ENCODE results near the gene MORC2. TPM values are rescaled to one million over a fixed set of nuclear protein-coding genes. Genes with fewer than 3 reads are reported as not detected.

The MORC2 gene
- total RNA-seq, 1 experiment from 2014 or later: 25.4 TPM

DNA sequence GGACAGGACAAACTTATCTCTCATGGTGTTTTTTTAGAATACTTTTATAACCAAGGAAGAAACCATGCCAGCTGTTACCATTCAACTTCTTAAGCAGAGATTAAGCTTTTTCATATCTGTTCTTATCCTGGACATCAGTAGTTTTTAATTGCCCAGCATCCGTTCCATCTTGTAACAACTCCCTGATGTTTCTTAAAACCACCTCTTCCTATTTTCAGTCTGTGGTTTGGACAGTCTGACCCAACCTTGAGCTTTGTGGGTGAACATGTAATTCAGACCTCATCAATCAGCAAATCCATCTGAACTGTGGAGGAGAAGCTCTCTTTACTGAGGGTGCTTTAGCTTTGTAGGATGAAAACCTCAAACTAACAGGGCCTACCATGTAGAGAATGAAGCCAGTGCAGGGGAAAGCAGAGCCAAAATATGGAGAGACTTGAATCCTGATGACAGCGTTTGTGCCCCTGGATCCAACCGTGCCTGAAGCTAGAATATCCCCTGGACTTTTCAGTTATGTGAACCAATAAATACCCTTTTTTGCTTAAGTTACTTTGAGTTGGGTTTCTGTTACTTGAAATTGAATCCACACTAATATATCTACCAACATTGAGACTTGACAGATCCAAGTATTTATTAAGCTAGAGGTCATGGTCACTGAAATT, 9.9 kb upstream of the MORC2 start:
- Histone ChIP-seq H3K9ac (ENCODE audit: low read length) (no peak overlapping the region), H3K9me3 (ENCODE audit: control insufficient read depth in 1 of 2, insufficient read depth in 1 of 2, low read depth in 1 of 2, low read length in 2 of 2) (peaks cover 24 to 30% of the 10 kb centered on the region in 2 experiments; a peak in 3 of 4 replicates), H3K36me3 (ENCODE audit: control insufficient read depth in 1 of 2, insufficient read depth in 2 of 2, low read length in 2 of 2) (peaks cover 8 to 32% of the 10 kb centered on the region in 2 experiments), H3K4me3 (replicated peaks in 1 of 2; ENCODE audit: low read depth in 1 of 2, low read length in 2 of 2) (no peak overlapping the region), H3K79me2 (ENCODE audit: insufficient read depth, low read length) (peaks cover 37% of the 10 kb centered on the region), H2AFZ (ENCODE audit: low read depth, low read length, poor library complexity, severe bottlenecking) (no peak overlapping the region), H3K27me3 (ENCODE audit: insufficient read depth, low read length) (no peaks in the 10 kb centered on the region), H3K4me1 (ENCODE audit: control insufficient read depth in 1 of 2, insufficient read depth in 2 of 2, low read length in 2 of 2) (no peaks in the 10 kb centered on the region), H3K27ac (ENCODE audit: low read depth, low read length) (no peak overlapping the region), H3K9me2 (ENCODE audit: insufficient read depth) (no peaks in the 10 kb centered on the region), H4K20me1 (ENCODE audit: insufficient read depth) (peaks cover 4% of the 10 kb centered on the region; the same call in 1 of the 2 replicates), H3K4me2 (ENCODE audit: low read length) (no peak overlapping the region)
- no peak for DNase-seq (ENCODE audit: low read depth, low spot score)
- no peak for ATAC-seq
- CTCF ChIA-PET: interaction anchor here (1.4 kb wide), 1 partner anchor 106 kb away, joined by 4 read pairs; no protein-coding TSS in a partner anchor
- TF ChIP-seq SRF (IDR thresholded peaks at IDR 0.05; ENCODE audit: low read depth) (no peak), ZFX (IDR thresholded peaks at IDR 0.05) (no peak), POLR2A (IDR thresholded peaks at IDR 0.05; ENCODE audit: borderline replicate concordance, extremely low read depth, insufficient read depth, insufficient read length) (no peak), ZBTB33 (IDR thresholded peaks at IDR 0.05; ENCODE audit: extremely low read depth, insufficient replicate concordance, low read length) (no peak), REST (IDR thresholded peaks at IDR 0.05; ENCODE audit: low read depth) (no peak), CBX3 (IDR thresholded peaks at IDR 0.05; ENCODE audit: low read depth) (no peak), YY1 (IDR thresholded peaks at IDR 0.05; ENCODE audit: extremely low read depth, insufficient replicate concordance, low read depth, low read length) (no peak), RAD21 (IDR thresholded peaks at IDR 0.05; ENCODE audit: low read depth) (no peak)
- TF ChIP-seq, protein P1, sequence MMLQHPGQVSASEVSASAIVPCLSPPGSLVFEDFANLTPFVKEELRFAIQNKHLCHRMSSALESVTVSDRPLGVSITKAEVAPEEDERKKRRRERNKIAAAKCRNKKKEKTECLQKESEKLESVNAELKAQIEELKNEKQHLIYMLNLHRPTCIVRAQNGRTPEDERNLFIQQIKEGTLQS (IDR thresholded peaks at IDR 0.05): no peak
- TF ChIP-seq, protein P2, sequence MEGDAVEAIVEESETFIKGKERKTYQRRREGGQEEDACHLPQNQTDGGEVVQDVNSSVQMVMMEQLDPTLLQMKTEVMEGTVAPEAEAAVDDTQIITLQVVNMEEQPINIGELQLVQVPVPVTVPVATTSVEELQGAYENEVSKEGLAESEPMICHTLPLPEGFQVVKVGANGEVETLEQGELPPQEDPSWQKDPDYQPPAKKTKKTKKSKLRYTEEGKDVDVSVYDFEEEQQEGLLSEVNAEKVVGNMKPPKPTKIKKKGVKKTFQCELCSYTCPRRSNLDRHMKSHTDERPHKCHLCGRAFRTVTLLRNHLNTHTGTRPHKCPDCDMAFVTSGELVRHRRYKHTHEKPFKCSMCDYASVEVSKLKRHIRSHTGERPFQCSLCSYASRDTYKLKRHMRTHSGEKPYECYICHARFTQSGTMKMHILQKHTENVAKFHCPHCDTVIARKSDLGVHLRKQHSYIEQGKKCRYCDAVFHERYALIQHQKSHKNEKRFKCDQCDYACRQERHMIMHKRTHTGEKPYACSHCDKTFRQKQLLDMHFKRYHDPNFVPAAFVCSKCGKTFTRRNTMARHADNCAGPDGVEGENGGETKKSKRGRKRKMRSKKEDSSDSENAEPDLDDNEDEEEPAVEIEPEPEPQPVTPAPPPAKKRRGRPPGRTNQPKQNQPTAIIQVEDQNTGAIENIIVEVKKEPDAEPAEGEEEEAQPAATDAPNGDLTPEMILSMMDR (IDR thresholded peaks at IDR 0.05 in 2 of 3, conservative IDR thresholded peaks at IDR 0.05 in 1 of 3; ENCODE audit: borderline replicate concordance in 1 of 3, insufficient read depth in 1 of 3, low read depth in 2 of 3, low read length in 2 of 3): no peak
- no TSS peak for BruUV-seq (replicated peaks)
- intact Hi-C loops (cut with micrococcal nuclease): no loop called here
- POLR2A ChIA-PET: interaction anchor here (1.3 to 1.8 kb wide), 2 partner anchors 9 to 10 kb away, joined by 3 to 6 read pairs; partner anchors contain the start of genes MORC2 and TUG1
- RAD21 ChIA-PET (ENCODE audit: low non-redundant PET in 1 of 2, low total read pairs in 2 of 2, uncharacterized antibody in 2 of 2, unreplicated experiment in 2 of 2): no interaction called here
